Naive B cell (primary cell): ENCODE measurements around the gene KRTAP23-1. TPM values are rescaled to one million over a fixed set of nuclear protein-coding genes. Genes with fewer than 3 reads are reported as not detected.

Experiments used
- ATAC-seq, 2 donors: fragments of 150-1000 bp; cut with Tn5 transposase; 2 replicates each; pipeline ENCODE4 v1.10.0; 2021; ENCODE audit warnings: low read depth in 2 of 2, mild to moderate bottlenecking in 2 of 2, moderate library complexity in 2 of 2
- DNase-seq: peaks from one replicate; pipeline ENCODE4 v3.0.0; 2022
- H3K27ac Mint-ChIP-seq, 6 donors: one replicate each; pipeline ENCODE4 v1.8.0; 2020 to 2022; ENCODE audit warnings: mild to moderate bottlenecking in 6 of 6, mixed read lengths in 6 of 6, moderate library complexity in 5 of 6, inconsistent platforms in 2 of 6
- H3K27me3 Mint-ChIP-seq, 3 donors: one replicate each; pipeline ENCODE4 v1.8.0; 2021 to 2022; ENCODE audit warnings: mixed read lengths in 3 of 3, mild to moderate bottlenecking in 1 of 3
- H3K36me3 Mint-ChIP-seq, 2 donors: one replicate each; pipeline ENCODE4 v1.8.0; 2020 to 2022; ENCODE audit warnings: mixed read lengths in 2 of 2, inconsistent platforms in 1 of 2, mild to moderate bottlenecking in 1 of 2
- H3K4me1 Mint-ChIP-seq, 3 donors: one replicate each; pipeline ENCODE4 v1.8.0; 2020 to 2022; ENCODE audit warnings: mixed read lengths in 3 of 3, inconsistent platforms in 1 of 3, mild to moderate bottlenecking in 1 of 3, moderate library complexity in 1 of 3
- H3K4me3 Mint-ChIP-seq, 8 donors: one replicate each; pipeline ENCODE4 v1.8.0; 2020 to 2022; ENCODE audit warnings: mild to moderate bottlenecking in 8 of 8, mixed read lengths in 8 of 8, moderate library complexity in 8 of 8, inconsistent platforms in 2 of 8
- H3K9me3 Mint-ChIP-seq, 7 donors: one replicate each; pipeline ENCODE4 v1.8.0; 2020 to 2022; ENCODE audit warnings: mixed read lengths in 7 of 7, mild to moderate bottlenecking in 5 of 7, inconsistent platforms in 2 of 7, moderate library complexity in 1 of 7
- polyA plus RNA-seq, 6 donors: library from polyadenylated mRNA; unstranded; fragments of 300-500 nt; fragmentation: Illumina TruSeq; gene quantifications; one replicate each; pipeline ENCODE4 v1.2.3, GENCODE V29; 2021; ENCODE audit warnings: low read depth in 6 of 6

Gene KRTAP23-1, protein sequence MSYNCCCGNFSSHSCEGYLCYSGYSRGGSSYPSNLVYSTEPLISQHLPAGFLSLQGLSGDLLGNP
- not detected for polyA plus RNA-seq

DNA sequence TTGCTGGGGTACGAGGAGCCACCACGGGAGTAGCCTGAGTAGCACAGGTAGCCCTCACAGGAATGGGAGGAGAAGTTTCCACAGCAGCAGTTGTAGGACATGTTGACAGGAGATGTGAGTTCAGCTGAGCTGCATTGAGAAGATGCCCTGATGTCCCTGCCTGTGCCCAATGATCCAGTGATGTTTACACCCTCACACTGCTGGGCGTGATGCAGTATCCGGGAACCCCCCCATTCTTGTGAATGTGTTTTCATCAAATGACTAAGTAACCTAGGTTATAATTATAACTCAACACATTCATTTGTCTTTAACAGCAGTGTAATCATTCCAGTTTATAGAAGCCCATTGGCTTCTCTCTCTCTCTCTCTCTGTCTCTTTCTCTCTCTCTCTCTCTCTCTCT is at the start of gene KRTAP23-1:
Gene KRTAP23-1, minus strand, starts transcription at position 101 of the 400 bp plus-strand sequence. Its CDS starts 0 bp downstream, at position 101.
- DNase-seq (no peak), ATAC-seq (no peak)
- Mint-ChIP-seq H3K4me1 (no peaks in the 10 kb centered on the region), H3K27ac (no peak within 1 kb of the TSS), H3K4me3 (peak within 1 kb of the TSS in 1 of 8 donors; percentile 22), H3K27me3 (no peaks in the 10 kb centered on the region), H3K9me3 (peaks cover 0 to 8% (median 3%) of the 10 kb centered on the region in 7 donors), H3K36me3 (no peaks in the 10 kb centered on the region)

DNA sequence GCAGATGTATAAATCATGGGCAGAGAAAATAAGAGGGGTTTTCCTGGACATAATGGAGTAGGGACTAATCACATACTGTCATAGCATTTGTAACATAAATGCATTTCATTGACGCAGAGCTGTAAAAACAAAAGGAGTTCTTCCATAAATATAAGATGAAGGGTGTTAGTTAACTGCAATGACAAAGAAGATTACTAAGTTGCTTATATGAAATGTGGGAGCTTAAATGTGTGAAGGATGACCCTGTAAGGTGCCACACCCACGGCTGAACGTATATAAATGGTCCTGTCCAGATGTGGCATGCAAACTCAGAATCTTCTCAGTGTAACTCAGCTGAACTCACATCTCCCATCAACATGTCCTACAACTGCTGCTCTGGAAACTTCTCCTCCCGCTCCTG is 47.3 kb upstream of the KRTAP23-1 start, which contains the start of gene KRTAP13-1:
Gene KRTAP13-1, plus strand, starts transcription at position 301 of the 400 bp plus-strand sequence. Its CDS starts 56 bp downstream, at position 357.
- no peak within 1 kb of the TSS for H3K27ac Mint-ChIP-seq
- no peaks in the 10 kb centered on the region for H3K36me3 Mint-ChIP-seq
- no peak for ATAC-seq
- DNase-seq = no peak
- no peaks in the 10 kb centered on the region for H3K27me3 Mint-ChIP-seq
- no peak within 1 kb of the TSS for H3K4me3 Mint-ChIP-seq
- H3K4me1 Mint-ChIP-seq = no peaks in the 10 kb centered on the region
- H3K9me3 Mint-ChIP-seq = peaks cover 1 to 12% (median 4%) of the 10 kb centered on the region in 7 donors

DNA sequence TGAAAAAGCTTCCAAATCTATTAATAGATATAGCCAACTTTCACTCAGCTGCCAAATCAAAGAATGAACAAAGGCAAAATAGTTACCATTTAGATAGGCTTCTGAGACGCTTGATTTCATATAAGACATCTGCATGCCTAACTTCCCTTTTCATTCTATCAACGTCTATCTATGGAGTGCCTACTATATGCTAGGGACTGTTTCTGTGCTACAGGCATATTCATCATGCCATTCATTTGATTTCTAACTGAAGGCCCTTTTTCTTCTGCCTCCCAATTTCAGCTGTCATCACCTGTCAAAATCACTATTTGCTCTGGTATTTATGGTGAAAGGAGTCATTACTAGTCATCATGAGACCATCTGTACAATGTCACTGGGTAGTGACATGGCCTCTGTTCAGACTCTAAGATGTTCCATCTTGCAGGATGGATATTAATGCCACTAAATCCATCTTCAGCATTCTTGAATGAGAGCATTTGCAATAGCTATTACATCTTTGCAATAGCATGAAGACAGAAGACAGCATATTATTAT is 43.2 kb upstream of the KRTAP23-1 start:
- H3K27me3 Mint-ChIP-seq = no peaks in the 10 kb centered on the region
- DNase-seq (no peak), ATAC-seq (no peak)
- no peaks in the 10 kb centered on the region for H3K4me1 Mint-ChIP-seq
- no peak overlapping the region for H3K27ac Mint-ChIP-seq
- peaks cover 2 to 19% (median 9%) of the 10 kb centered on the region in 7 donors for H3K9me3 Mint-ChIP-seq
- H3K4me3 Mint-ChIP-seq = no peak overlapping the region
- H3K36me3 Mint-ChIP-seq = no peaks in the 10 kb centered on the region

DNA sequence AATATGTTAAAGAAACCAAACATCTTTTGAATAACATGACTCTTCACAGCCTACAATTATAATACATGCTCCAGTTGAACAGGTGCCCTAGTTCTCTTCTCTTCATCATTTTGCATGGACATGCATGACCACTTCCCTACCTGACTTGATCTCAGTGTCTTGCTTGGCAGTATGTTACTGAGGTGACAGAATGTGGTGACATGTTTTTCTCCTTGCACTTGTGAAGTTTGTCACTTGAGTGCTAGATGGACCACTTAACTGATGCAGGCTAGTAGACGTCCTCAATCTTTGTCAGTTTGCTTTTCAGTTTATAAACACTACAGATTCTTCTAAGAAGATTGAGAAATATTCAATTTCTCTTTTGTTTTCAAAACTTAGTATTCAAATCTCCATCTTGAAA is 33.8 kb upstream of the KRTAP23-1 start:
- H3K36me3 Mint-ChIP-seq = no peaks in the 10 kb centered on the region
- H3K27ac Mint-ChIP-seq = no peak overlapping the region
- H3K4me1 Mint-ChIP-seq = no peaks in the 10 kb centered on the region
- DNase-seq (no peak), ATAC-seq (no peak)
- peaks cover 0 to 12% (median 4%) of the 10 kb centered on the region in 7 donors for H3K9me3 Mint-ChIP-seq
- no peaks in the 10 kb centered on the region for H3K27me3 Mint-ChIP-seq
- no peak overlapping the region for H3K4me3 Mint-ChIP-seq

DNA sequence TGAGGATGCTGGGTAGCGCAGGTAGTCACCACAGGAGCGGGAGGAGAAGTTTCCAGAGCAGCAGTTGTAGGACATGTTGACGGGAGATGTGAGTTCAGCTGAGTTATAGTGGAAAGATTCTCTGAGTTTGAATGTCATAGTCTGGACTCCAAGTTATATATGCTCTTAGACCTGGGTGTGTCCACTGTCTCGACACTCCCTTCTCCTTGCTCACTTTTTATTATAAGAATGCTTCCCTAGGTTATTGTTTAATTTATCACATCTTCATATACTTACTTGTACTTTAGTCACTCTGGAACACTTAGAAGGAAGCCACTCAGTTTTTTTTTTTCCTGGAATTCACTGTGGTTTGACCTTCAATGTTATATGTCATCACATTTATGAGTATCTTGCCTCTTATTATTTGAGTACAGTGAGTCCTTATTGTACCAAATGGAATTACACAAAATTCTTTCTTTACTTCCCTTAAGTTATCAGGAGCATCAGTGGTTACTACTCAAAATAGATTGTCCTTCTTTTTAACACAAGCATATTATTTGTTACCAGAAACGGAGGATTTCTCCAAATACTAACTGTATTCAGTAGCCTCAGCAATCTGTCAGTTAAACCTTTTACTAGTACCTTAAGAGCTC is 23.8 kb upstream of the KRTAP23-1 start, which contains the start of gene KRTAP13-2:
Gene KRTAP13-2, minus strand, starts transcription at position 133 of the 632 bp plus-strand sequence. Its CDS starts 58 bp downstream, at position 75.
- peak within 1 kb of the TSS in 1 of 6 donors; percentile 22 for H3K27ac Mint-ChIP-seq
- DNase-seq = no peak
- ATAC-seq = no peak
- H3K36me3 Mint-ChIP-seq = no peaks in the 10 kb centered on the region
- no peak within 1 kb of the TSS for H3K4me3 Mint-ChIP-seq
- no peaks in the 10 kb centered on the region for H3K4me1 Mint-ChIP-seq
- H3K9me3 Mint-ChIP-seq = peaks cover 0 to 7% (median 4%) of the 10 kb centered on the region in 7 donors
- no peaks in the 10 kb centered on the region for H3K27me3 Mint-ChIP-seq

DNA sequence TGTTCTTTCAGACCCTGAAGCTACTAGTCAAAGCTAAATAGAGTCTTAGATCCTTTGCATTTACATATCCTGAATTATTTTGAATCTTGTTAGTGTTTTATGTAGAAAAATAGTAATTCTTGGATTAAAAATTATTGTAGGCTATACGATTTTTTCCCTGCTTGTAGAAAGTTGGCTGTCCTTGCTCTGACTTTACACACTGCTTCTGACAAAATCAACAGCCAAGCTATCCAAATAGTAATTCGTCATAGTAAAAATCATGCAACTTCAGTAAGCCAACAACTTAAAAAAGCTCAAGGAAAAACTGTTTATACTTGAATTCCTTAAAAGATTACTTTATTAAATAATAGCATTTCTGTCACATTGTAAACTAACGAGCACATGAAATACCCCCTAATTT is 7.5 kb upstream of the KRTAP23-1 start:
- DNase-seq (no peak), ATAC-seq (no peak)
- Mint-ChIP-seq H3K4me1 (no peaks in the 10 kb centered on the region), H3K9me3 (peaks cover 0 to 5% (median 2%) of the 10 kb centered on the region in 7 donors), H3K27me3 (no peaks in the 10 kb centered on the region), H3K27ac (no peak overlapping the region), H3K36me3 (no peaks in the 10 kb centered on the region), H3K4me3 (no peak overlapping the region)

DNA sequence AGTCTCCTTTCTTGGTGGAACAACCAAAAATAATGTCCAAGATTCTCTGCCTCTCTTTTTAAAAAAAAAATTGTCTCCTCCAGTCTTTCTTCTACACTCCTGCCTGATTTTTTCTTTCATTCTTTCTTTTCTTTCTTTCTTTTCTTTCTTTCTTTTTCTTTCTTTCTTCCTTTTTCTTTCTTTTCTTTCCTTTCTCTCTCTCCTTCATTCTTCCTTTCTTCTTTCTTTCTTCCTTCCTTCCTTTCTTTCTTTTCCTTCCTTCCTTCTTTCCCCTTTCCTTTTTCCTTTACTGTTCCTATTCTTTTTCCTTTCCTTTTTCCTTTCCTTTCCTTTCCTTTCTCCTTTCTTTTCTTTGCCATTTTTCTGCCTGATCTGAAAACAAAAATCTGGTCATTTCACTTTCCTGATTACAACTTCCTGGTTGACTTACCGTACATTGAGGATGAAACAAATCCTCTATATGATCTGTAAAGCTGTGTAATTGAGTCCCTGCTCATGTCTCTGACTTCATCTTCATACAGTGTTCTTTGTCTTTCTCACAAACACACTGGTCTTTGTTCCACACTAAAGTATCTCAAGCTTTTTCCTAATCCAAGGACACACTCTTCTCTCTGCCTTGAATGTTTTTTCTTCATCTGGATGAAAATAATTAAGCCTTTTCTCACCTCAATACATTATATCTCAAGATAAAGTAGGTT is 6.1 kb upstream of the KRTAP23-1 start:
- DNase-seq (no peak), ATAC-seq (no peak)
- no peaks in the 10 kb centered on the region for H3K36me3 Mint-ChIP-seq
- H3K27me3 Mint-ChIP-seq = no peaks in the 10 kb centered on the region
- peak overlapping the region in 2 of 6 donors; percentile 12 to 63 for H3K27ac Mint-ChIP-seq
- H3K4me3 Mint-ChIP-seq = no peak overlapping the region
- peaks cover 0 to 5% (median 2%) of the 10 kb centered on the region in 7 donors for H3K9me3 Mint-ChIP-seq
- no peaks in the 10 kb centered on the region for H3K4me1 Mint-ChIP-seq

DNA sequence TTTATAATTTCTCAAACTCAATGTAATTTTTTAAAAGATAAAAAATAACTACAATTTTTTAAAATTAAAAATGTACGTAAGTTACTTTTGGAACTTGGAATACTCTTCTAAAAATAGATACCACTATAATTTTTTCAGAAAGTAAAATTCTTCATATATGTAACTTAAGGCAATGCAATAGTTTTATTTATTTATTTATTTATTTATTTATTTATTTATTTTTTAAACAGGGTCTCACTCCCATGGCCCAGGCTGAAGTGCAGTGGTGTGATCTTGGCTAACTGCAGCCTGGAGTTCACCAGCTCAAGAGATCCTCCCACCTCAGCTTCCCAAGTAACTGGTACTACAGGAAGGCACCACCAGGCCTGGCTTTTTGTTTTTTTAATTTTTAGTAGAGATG is 3.1 kb upstream of the KRTAP23-1 start:
- ATAC-seq = no peak
- no peak for DNase-seq
- no peaks in the 10 kb centered on the region for H3K27me3 Mint-ChIP-seq
- H3K9me3 Mint-ChIP-seq = peaks cover 0 to 7% (median 2%) of the 10 kb centered on the region in 7 donors
- H3K36me3 Mint-ChIP-seq = no peaks in the 10 kb centered on the region
- H3K27ac Mint-ChIP-seq = no peak overlapping the region
- no peak overlapping the region for H3K4me3 Mint-ChIP-seq
- no peaks in the 10 kb centered on the region for H3K4me1 Mint-ChIP-seq

DNA sequence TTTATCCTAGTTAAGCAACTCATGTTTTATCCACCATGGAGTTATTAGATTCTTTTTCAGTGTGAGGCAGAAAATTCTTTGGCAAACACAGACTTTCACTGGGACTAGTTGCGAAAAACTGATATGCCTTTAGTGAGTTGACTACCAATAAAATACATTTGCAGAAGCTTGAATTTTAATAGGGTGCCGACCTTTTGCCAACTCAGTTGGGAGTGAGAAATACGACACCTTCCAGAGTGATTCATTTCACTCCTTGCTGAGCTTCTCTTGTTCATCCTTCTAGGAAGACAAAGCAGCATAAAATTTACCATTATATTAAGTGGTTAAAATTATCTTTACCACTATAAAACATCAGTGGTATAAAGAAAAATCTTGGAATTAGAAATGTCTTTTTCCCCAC is 1.2 kb upstream of the KRTAP23-1 start:
- Mint-ChIP-seq H3K9me3 (peaks cover 0 to 8% (median 4%) of the 10 kb centered on the region in 7 donors), H3K27ac (no peak overlapping the region), H3K36me3 (no peaks in the 10 kb centered on the region), H3K4me1 (no peaks in the 10 kb centered on the region), H3K27me3 (no peaks in the 10 kb centered on the region), H3K4me3 (no peak overlapping the region)
- ATAC-seq = no peak
- no peak for DNase-seq

DNA sequence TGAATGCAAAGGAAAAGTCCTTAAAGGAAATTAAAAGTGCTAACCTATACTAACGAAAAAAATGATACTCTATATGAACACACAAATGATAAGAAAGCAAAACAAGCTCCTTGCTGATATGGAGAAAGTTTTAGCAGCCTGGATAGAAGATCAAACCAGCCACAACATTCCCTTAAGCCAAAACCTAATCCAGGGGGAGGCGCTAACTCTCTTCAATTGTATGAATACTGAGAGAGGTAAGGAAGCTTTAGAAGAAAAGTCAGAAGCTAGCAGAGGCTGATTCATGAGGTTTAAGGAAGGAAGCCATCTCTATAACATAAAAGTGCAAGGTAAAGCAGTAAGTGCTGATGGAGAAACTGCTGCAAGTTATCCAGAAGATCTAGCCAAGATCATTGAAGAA is 3.4 kb downstream of the KRTAP23-1 start:
- peaks cover 0 to 8% (median 3%) of the 10 kb centered on the region in 7 donors for H3K9me3 Mint-ChIP-seq
- no peaks in the 10 kb centered on the region for H3K36me3 Mint-ChIP-seq
- peaks cover 0 to 4% (median 0%) of the 10 kb centered on the region in 3 donors for H3K27me3 Mint-ChIP-seq
- DNase-seq = no peak
- H3K4me3 Mint-ChIP-seq = no peak overlapping the region
- H3K27ac Mint-ChIP-seq = no peak overlapping the region
- no peak for ATAC-seq
- H3K4me1 Mint-ChIP-seq = no peaks in the 10 kb centered on the region

DNA sequence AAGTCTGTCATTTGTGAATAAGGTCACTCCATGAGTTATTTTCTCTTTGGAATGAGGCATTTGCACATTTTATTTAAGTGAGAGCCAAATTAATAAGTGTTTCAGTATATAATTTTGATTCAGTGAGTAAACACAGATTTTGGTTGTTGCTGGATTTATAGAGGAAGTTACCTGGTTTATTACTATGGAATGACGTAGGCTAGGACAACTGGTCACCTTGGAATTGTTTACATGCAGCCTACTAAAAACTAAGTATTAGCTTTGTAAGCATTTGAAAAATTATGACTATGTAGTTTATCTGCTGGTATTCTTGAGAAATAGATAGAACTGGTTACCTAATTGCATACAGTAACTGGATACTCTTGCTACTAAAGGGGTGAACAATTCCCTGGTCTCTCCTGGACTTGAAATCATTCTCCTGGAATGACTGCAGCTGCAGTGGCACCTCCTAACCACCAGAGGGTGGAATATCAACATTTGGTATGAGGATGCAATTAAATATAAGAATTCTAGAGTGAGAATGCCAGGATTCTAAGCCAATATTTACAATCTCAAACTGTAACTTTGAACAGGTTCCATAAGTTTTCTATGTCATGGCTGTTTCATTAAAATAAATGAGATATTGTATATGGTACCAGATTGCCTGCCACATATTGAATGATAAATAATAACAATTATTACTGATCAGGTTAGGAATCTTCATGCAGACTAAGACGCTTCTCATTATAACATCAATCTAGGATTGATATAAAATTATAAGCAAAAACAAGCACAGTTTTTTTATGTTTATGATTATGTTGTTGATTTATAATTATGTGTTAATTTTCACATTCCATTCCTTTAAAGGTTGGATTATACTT is 7.5 kb downstream of the KRTAP23-1 start:
- no peak for DNase-seq
- peaks cover 0 to 5% (median under 1%) of the 10 kb centered on the region in 7 donors for H3K9me3 Mint-ChIP-seq
- peak overlapping the region in 1 of 8 donors; percentile 15 for H3K4me3 Mint-ChIP-seq
- peaks cover 0 to 4% (median 0%) of the 10 kb centered on the region in 3 donors for H3K27me3 Mint-ChIP-seq
- ATAC-seq = no peak
- H3K4me1 Mint-ChIP-seq = no peaks in the 10 kb centered on the region
- no peak overlapping the region for H3K27ac Mint-ChIP-seq
- H3K36me3 Mint-ChIP-seq = no peaks in the 10 kb centered on the region

DNA sequence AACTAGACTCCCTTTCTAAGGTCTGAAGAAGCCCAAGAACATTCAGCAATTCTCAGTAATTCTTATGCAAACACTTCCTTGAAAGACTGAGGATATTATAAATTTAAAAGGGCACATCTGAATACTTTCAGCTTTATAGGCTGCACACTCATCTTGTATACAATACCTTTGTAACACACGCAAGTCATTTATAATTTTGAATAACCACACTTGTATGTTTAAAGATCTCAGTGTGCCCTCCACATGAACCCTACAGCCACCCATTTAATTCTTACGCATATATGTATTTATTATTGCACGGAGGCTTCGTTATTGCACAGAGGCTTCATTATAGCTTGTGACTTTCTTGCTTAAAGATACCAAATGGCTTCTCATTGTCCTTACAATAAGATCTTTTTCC is 9.7 kb downstream of the KRTAP23-1 start:
- Mint-ChIP-seq H3K27ac (no peak overlapping the region), H3K9me3 (peaks cover 0 to 2% (median 0%) of the 10 kb centered on the region in 7 donors), H3K4me3 (no peak overlapping the region), H3K27me3 (peaks cover 0 to 4% (median 0%) of the 10 kb centered on the region in 3 donors), H3K36me3 (no peaks in the 10 kb centered on the region), H3K4me1 (no peaks in the 10 kb centered on the region)
- no peak for DNase-seq
- ATAC-seq = no peak

DNA sequence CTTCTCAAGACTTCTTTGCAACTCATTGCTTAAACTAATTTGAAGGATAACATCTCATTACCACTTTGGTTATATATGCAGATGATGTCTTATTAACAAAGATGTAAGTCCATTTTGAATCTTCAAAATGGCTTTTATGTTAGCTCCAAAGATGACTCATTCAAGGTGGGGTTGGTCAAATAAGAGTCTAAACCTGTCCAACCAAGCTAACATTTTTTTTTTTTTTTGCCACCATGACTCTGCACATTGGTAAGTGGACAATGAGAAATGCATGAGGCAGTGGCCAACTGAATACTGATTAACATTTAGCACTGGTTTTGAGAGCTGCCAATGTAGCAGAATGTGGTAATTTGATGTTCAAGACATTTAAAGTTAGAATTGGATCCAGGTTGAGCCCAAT is 10.6 kb downstream of the KRTAP23-1 start:
- Mint-ChIP-seq H3K9me3 (peaks cover 0 to 2% (median 0%) of the 10 kb centered on the region in 7 donors), H3K27ac (no peak overlapping the region), H3K27me3 (peaks cover 0 to 4% (median 0%) of the 10 kb centered on the region in 3 donors), H3K4me3 (no peak overlapping the region), H3K36me3 (no peaks in the 10 kb centered on the region), H3K4me1 (no peaks in the 10 kb centered on the region)
- DNase-seq = no peak
- ATAC-seq = no peak
